Epidermal melanocyte (primary cell): Measurements from ENCODE around the gene ATAD3C.
"Not testable (repeated sequence)": the region's sequence is repeated elsewhere in the genome, so short reads cannot be mapped to it uniquely, and the experiment has no call there.

Experiments
- DNase-seq: peaks from one replicate; pipeline ENCODE4 v3.0.0; 2011; ENCODE audit warnings: low spot score; ENCODE audit not compliant: insufficient read length

The ATAD3C gene

GRCh38 chr1:1504777-1505365, 55.4 kb downstream of the ATAD3C start:
- not testable (repeated sequence) for DNase-seq

DNA sequence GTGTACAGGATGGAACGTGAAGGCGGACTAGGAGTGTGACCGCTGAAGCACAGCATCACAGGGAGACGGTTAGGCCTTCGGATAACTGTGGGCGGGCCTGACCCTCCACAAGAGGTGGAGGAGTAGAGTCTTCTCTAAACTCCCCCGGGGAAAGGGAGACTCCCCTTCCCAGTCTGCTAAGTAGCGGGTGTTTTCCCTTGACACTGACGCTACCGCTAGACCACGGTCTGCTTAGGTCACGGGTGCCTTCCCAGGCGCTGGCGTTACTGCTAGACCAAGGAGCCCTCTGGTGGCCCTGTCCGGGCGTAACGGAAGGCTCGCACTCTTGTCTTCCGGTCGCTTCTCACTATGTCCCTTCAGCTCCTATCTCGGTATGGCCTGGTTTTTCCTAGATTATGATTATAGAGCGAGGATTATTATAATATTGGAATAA, 55.9 kb downstream of the ATAD3C start:
- not testable (repeated sequence) for DNase-seq

- not testable (repeated sequence) for DNase-seq
Observed at GRCh38 chr1:1505801-1506200, 56.3 kb downstream of the ATAD3C start.

- DNase-seq = no peak
Observed at GRCh38 chr1:1507305-1507704, 57.8 kb downstream of the ATAD3C start.

- DNase-seq = not testable (repeated sequence)
Observed at GRCh38 chr1:1508775-1509464, 59.4 kb downstream of the ATAD3C start.

DNA sequence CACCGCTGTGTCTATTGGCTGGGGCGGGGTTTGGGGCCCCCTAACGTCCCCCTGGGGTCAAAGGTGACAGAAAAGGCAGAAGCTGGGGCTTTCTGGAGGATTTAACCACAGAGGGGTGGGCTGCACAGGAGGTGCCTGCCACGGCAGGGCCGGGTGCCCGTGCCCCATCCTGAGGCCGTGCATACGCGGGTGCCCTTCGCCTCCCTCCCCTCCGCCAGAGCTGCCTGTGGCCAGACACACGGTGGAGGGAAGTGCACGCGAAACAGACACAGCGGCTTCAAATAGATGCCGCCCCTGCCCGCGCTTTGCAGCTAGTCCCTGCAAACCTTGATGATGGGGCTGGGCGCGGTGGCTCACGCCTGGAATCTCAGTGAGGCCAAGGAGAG, 60.0 kb downstream of the ATAD3C start:
- DNase-seq = not testable (repeated sequence)

DNA sequence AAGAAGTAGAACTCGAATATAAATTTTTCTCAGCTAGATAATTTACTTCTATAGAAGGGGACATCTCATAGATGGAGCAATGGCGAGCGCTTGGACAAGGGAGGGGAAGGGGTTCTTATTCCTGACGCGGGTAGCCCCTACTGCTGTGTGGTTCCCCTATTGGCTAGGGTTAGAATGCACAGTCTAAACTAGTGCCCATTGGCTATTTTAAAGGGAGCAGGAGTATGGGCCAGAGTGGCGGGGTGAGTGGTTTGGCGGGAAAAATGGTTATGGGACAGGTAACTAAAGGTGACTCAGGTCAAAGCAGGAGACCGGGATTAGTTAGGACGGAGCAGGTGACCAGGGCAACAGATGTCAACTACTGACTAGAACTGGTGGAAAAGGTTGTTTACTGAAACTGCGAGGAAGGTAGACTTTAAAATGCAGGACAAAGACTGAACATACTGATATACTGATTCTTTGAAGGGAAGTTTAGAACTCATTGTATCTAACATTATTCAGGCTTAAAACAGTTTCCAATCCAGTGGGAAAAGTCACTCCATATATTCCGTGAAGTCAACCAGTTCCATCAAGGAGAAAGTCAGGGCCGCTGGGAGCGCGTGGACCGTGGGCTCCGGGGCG, 61.5 kb downstream of the ATAD3C start:
- DNase-seq = no peak

DNA sequence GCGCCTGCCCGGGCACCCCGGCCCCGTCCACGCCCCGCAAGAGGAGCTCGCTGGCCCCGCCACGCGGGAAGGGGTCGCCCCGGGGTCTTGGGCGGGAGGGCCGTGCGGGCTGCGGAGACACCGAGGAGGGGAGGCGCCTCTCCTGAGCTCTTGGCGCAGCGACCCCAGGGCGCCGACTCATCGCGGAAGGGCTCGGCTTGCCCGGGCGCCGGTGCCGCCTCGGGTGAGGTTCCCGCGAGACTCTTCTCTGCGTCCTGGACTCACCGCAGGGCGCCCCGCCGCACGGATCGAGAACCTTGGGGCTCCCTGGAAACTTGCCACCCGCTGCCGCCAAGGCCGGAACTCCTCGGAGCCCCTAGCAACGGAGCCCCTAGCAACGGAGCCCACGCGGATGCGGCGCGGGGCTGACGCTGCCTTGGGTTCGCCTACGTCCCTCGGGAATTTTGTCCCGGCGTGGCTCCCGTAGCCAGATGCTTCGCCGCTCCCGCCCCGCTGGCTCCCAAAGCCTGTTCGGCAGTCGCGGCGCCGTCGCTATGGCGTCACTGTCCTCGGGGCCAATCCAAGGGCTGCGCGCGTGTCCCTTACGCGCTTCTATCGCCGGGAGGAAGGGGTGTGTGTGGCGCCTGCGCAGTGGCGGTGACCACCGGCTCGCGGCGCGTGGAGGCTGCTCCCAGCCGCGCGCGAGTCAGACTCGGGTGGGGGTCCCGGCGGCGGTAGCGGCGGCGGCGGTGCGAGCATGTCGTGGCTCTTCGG, 62.2 kb downstream of the ATAD3C start, which contains the start of gene ATAD3A:
TSS of gene ATAD3A (plus strand) at position 630 of the 753 bp plus-strand sequence. CDS start at position 737, 107 bp downstream.
- DNase-seq = peak; percentile 100

GRCh38 chr1:1512425-1512824, 62.9 kb downstream of the ATAD3C start:
- not testable (repeated sequence) for DNase-seq

DNA sequence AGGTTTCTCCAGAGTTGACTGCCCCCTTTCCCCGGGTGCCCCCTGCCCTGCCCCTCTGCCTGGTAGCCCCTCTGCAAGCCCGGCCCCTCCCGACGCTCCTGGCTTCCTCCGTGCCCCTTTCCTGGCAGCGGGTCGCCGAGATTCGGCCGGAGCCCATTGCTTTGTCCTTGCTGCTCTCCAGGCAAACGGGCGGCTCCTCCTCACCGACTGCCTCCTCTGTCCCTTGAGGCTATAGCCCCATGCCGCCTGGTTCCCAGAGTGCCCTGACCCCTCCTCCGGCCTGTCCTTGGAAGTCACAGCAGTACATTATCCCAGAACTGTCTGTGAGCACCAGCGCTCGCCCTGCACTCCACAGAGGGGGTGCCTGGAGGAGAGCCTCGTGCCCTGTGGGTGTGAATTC, 64.2 kb downstream of the ATAD3C start:
- not testable (repeated sequence) for DNase-seq

GRCh38 chr1:1514376-1514775, 64.9 kb downstream of the ATAD3C start:
- DNase-seq = not testable (repeated sequence)

GRCh38 chr1:1516923-1517322, 67.4 kb downstream of the ATAD3C start:
- not testable (repeated sequence) for DNase-seq

GRCh38 chr1:1517973-1518620, 68.6 kb downstream of the ATAD3C start:
- peak; percentile 15 for DNase-seq

DNA sequence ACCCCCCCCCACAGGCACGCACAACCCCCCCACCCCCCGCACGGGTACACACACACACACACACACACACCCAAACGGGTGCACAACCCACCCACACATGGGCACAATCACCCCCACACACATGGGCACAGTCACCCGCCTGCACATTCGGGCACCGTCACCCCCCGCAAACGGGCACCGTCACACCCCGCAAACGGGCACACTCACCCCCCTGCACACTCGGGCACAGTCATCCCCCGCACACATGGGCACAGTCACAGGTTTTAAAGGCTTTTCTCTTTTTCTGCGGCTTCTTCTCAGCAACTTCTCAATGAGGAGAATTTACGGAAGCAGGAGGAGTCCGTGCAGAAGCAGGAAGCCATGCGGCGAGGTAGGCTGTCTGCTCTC, 69.1 kb downstream of the ATAD3C start:
- DNase-seq = not testable (repeated sequence)
